Skin epidermis (tissue), 12 donors: Measurements from ENCODE around the gene TRPC4AP.

Experiments used
- H3K27ac ChIP-seq, 21 experiments: fragments of 200-600 bp; sonication (generic) in 11 of 21; one replicate each; pipeline ENCODE4 v1.5.0; 2020; ENCODE audit warnings: mild to moderate bottlenecking in 3 of 21, inconsistent platforms in 2 of 21, moderate library complexity in 2 of 21
- H3K4me3 ChIP-seq, 7 experiments: fragments of 200-600 bp; sonication (generic) in 2 of 7; one replicate each; pipeline ENCODE4 v1.5.0; 2020; ENCODE audit warnings: inconsistent platforms in 2 of 7, mild to moderate bottlenecking in 2 of 7, moderate library complexity in 1 of 7

The TRPC4AP gene

DNA sequence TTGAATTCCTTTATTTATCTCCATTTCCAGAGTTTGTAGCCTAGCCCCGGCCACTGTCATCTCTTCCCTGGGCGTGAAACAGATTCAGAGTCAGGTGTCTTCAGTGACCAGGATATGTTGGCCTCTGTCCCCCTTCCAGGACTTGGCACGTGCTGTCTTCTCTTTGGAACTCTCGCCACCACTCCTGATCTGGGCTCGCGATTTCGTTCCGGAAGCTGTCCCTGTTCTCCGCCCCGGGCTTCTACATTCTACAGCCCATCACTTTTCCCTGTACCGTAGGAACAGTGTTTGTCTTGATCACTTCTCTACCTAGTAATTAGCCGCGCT, 137.7 kb downstream of the TRPC4AP start:
- peak overlapping the region; percentile 60 to 98 (median 89) for H3K27ac ChIP-seq

GRCh38 chr20:34953960-34954359, 138.6 kb downstream of the TRPC4AP start:
- H3K27ac ChIP-seq: no peak overlapping the region
- H3K4me3 ChIP-seq: no peak overlapping the region

More for the DNA sequence above, 137.7 kb downstream of the TRPC4AP start:
- peak overlapping the region; percentile 51 to 67 (median 57) for H3K4me3 ChIP-seq

- H3K27ac ChIP-seq: no peak overlapping the region
- no peak overlapping the region for H3K4me3 ChIP-seq
These were observed 139.9 kb downstream of the TRPC4AP start for GRCh38 chr20:34952671-34953070.
